Endothelial cell of umbilical vein (primary cell): ENCODE measurements around the gene SYNE3. TPM values are rescaled to one million over a fixed set of nuclear protein-coding genes. Genes with fewer than 3 reads are reported as not detected.

Experiments used
- BruUV-seq: library from RNA; stranded (reverse); fragments of 400-500 nt; replicated peaks from 2 replicates; lab custom pipeline; 2021; lab: Mats Ljungman, UMichigan
- CTCF ChIA-PET: fragments of 300-600, 350-600 bp; sonication (Branson Sonifier 250); formaldehyde crosslinking; loops from one replicate; lab custom pipeline; 2021; ENCODE audit warnings: antibody characterized with exemption, inconsistent platforms; lab: Charles Lee
- POLR2A ChIA-PET: fragments of 300-600, 350-600 bp; sonication (Branson Sonifier 250); formaldehyde crosslinking; loops from one replicate; lab custom pipeline; 2021; ENCODE audit warnings: antibody characterized with exemption, inconsistent platforms; lab: Charles Lee
- DNase-seq: peaks from one replicate; pipeline ENCODE4 v3.0.0-alpha.2; 2011; ENCODE audit warnings: low read depth, low spot score
- FAIRE-seq: peaks from 2 replicates; lab custom pipeline; 2011; peaks lifted over from hg19 to GRCh38; lab: Jason Lieb, UNC
- H2AFZ ChIP-seq: 2 replicates; pipeline ENCODE4 v1.6.0; 2012; ENCODE audit warnings: low read depth, low read length, control low read depth, inconsistent platforms
- H3K27ac ChIP-seq: 2 replicates; pipeline ENCODE4 v1.5.1; 2011; ENCODE audit warnings: low read depth, mild to moderate bottlenecking, control low read depth, low read length, moderate library complexity; ENCODE audit not compliant: insufficient read depth
- H3K27me3 ChIP-seq, 2 experiments: 2 replicates each; pipeline versions ENCODE4 v1.6.0 to v1.6.1; 2011; ENCODE audit warnings: low read length in 2 of 2, mixed read lengths in 1 of 2; ENCODE audit not compliant: control insufficient read depth in 2 of 2, insufficient read depth in 2 of 2
- H3K36me3 ChIP-seq, 2 experiments: 2 replicates in 1 of 2; 3 replicates in 1 of 2; pipeline ENCODE4 v1.5.1; 2011; ENCODE audit warnings: low read length in 2 of 2, mild to moderate bottlenecking in 1 of 2, moderate library complexity in 1 of 2; ENCODE audit not compliant: control insufficient read depth in 2 of 2, insufficient read depth in 2 of 2; ENCODE audit errors: extremely low read depth in 1 of 2
- H3K4me1 ChIP-seq: 3 replicates; pipeline ENCODE4 v1.5.1; 2011; ENCODE audit warnings: mild to moderate bottlenecking, low read length; ENCODE audit not compliant: control insufficient read depth, insufficient read depth; ENCODE audit errors: extremely low read depth
- H3K4me2 ChIP-seq: 2 replicates; pipeline ENCODE4 v1.6.1; 2011; ENCODE audit warnings: low read length, control low read depth, mixed read lengths; ENCODE audit not compliant: insufficient read depth
- H3K4me3 ChIP-seq, 3 experiments: fragments of 200-600 bp in 1 of 3; sonication (generic), shearing (Covaris generic) in 1 of 3; replicated peaks in 1 of 3; 2 replicates each; pipeline ENCODE4 v1.5.1; 2011 to 2016; ENCODE audit warnings: control low read depth in 3 of 3, low read length in 3 of 3, mild to moderate bottlenecking in 2 of 3, inconsistent platforms in 1 of 3, low read depth in 1 of 3, moderate library complexity in 1 of 3; ENCODE audit not compliant: insufficient read depth in 1 of 3
- H3K79me2 ChIP-seq: 2 replicates; pipeline ENCODE4 v1.6.0; 2012; ENCODE audit warnings: low read length, inconsistent platforms; ENCODE audit not compliant: control insufficient read depth, insufficient read depth
- H3K9ac ChIP-seq: replicated peaks from 2 replicates; pipeline ENCODE3; 2011; ENCODE audit warnings: low read length, control low read depth; ENCODE audit not compliant: insufficient read depth; ENCODE audit errors: extremely low read depth
- H3K9me1 ChIP-seq: replicated peaks from 3 replicates; pipeline ENCODE4 v1.6.0; 2011; ENCODE audit warnings: mild to moderate bottlenecking, low read length; ENCODE audit not compliant: control insufficient read depth, insufficient read depth; ENCODE audit errors: extremely low read depth
- H3K9me3 ChIP-seq: replicated peaks from 2 replicates; pipeline ENCODE4 v1.5.1; 2012; ENCODE audit warnings: low read length, inconsistent platforms; ENCODE audit not compliant: control insufficient read depth, insufficient read depth
- H4K20me1 ChIP-seq: replicated peaks from 2 replicates; pipeline ENCODE3; 2011; ENCODE audit warnings: mild to moderate bottlenecking, low read length; ENCODE audit not compliant: control insufficient read depth, insufficient read depth; ENCODE audit errors: extremely low read depth
- CTCF ChIP-seq, 2 donors: IDR thresholded peaks; 1 replicate in 1 of 2; 2 replicates in 1 of 2; pipeline ENCODE4 v1.5.1; 2011; ENCODE audit warnings: low read length in 2 of 2, mild to moderate bottlenecking in 2 of 2, moderate library complexity in 2 of 2, control low read depth in 1 of 2, inconsistent platforms in 1 of 2, low read depth in 1 of 2; ENCODE audit not compliant: insufficient read depth in 1 of 2; ENCODE audit errors: extremely low read depth in 1 of 2
- EZH2 ChIP-seq: IDR thresholded peaks from 2 replicates; pipeline ENCODE4 v1.6.1; 2012; ENCODE audit warnings: borderline replicate concordance, low read depth, mild to moderate bottlenecking, moderate library complexity, low read length, inconsistent platforms; ENCODE audit not compliant: severe bottlenecking
- FOS ChIP-seq: IDR thresholded peaks from 2 replicates; pipeline ENCODE4 v1.6.1; 2011; ENCODE audit warnings: mild to moderate bottlenecking, low read length, moderate library complexity, borderline replicate concordance; ENCODE audit not compliant: insufficient read depth
- GATA2 ChIP-seq: IDR thresholded peaks from 2 replicates; pipeline ENCODE4 v1.7.0; 2011; ENCODE audit warnings: low read depth, mild to moderate bottlenecking, moderate library complexity, mixed read lengths, low read length; ENCODE audit not compliant: insufficient read length, insufficient read depth
- JUN ChIP-seq: IDR thresholded peaks from 2 replicates; pipeline ENCODE4 v1.6.1; 2011; ENCODE audit warnings: borderline replicate concordance, low read depth; ENCODE audit not compliant: insufficient read length, insufficient read depth
- MAX ChIP-seq: IDR thresholded peaks from 2 replicates; pipeline ENCODE4 v1.6.1; 2011; ENCODE audit not compliant: insufficient read depth, insufficient read length
- MYC ChIP-seq: IDR thresholded peaks from one replicate; pipeline ENCODE4 v1.6.1; 2011; ENCODE audit warnings: mild to moderate bottlenecking, low read depth, low read length
- POLR2A ChIP-seq: IDR thresholded peaks from 2 replicates; pipeline ENCODE4 v1.6.1; 2012; ENCODE audit warnings: low read depth, mild to moderate bottlenecking, control low read depth, low read length
- POLR2AphosphoS5 ChIP-seq: IDR thresholded peaks from 2 replicates; pipeline ENCODE4 v1.6.1; 2012; ENCODE audit warnings: low read depth, mild to moderate bottlenecking, control low read depth, low read length, moderate library complexity; ENCODE audit not compliant: insufficient read depth
- dilution Hi-C: fragments of 300-500 bp; cut with MboI; formaldehyde crosslinking; loops from one replicate; pipeline ENCODE4 v1.15.0; 2019; ENCODE audit warnings: low sequenced_read_pairs; ENCODE audit not compliant: extremely low pct_ligation_motif_present
- intact Hi-C: fragments of 100-400 bp; cut with micrococcal nuclease; formaldehyde crosslinking; loops from one replicate; pipeline ENCODE4 v1.10.0; 2022
- polyA plus RNA-seq, 4 experiments: library from polyadenylated mRNA; depleted of rRNA in 3 of 4; stranded (reverse) in 3 of 4; unstranded in 1 of 4; fragments of >200 nt; gene quantifications; 2 replicates each; pipeline versions ENCODE4 v1.2.1 to v1.2.3, GENCODE V29; 2011 to 2012; ENCODE audit warnings: missing spikeins in 1 of 4
- total RNA-seq: library from RNA; stranded (reverse); gene quantifications from 2 replicates; pipeline ENCODE4 v1.2.3, GENCODE V29; 2021

The SYNE3 gene
- total and polyA plus RNA-seq, 2 donors (not counting 3 experiments of a cell fraction or from before 2014, with no cell fraction given): 3.0 to 18.8 TPM

- Histone ChIP-seq H3K4me1 (peaks cover 13% of the 10 kb centered on the region), H2AFZ (no peak overlapping the region), H3K9me1 (no peaks in the 10 kb centered on the region), H3K27me3 (no peaks in the 10 kb centered on the region), H3K4me3 (no peak overlapping the region), H3K79me2 (peaks cover 2% of the 10 kb centered on the region), H3K36me3 (no peaks in the 10 kb centered on the region), H3K27ac (no peak overlapping the region), H3K9me3 (no peaks in the 10 kb centered on the region), H4K20me1 (no peaks in the 10 kb centered on the region), H3K9ac (no peak overlapping the region), H3K4me2 (no peak overlapping the region)
- FAIRE-seq (no peak), DNase-seq (no peak)
- POLR2A ChIA-PET: no interaction called here
- CTCF ChIA-PET: interaction anchor here (2.6 kb wide), 1 partner anchor 7 kb away, joined by 13 read pairs; no protein-coding TSS in a partner anchor
- no TSS peak for BruUV-seq
- TF ChIP-seq POLR2AphosphoS5 (no peak), JUN (no peak), MYC (no peak), GATA2 (no peak), FOS (no peak), MAX (no peak), EZH2 (no peak), POLR2A (no peak), CTCF (IDR thresholded peaks at IDR 0.05; ENCODE audit: extremely low read depth in 1 of 2, insufficient read depth in 1 of 2, low read depth in 1 of 2, low read length in 2 of 2) (no peak)
- intact Hi-C loops (no loop called here), dilution Hi-C loops (no loop called here)
These were observed 31.1 kb downstream of the SYNE3 start for GRCh38 chr14:95485222-95485819.
